WTC11 (cell line): Measurements from ENCODE around the gene ELP2. TPM values are rescaled to one million over a fixed set of nuclear protein-coding genes. Genes with fewer than 3 reads are reported as not detected.

Experiments used
- ATAC-seq: fragments of 200-7000 bp; cut with Tn5 transposase; 2 replicates; pipeline ENCODE4 v1.10.0; 2021; ENCODE audit warnings: mild to moderate bottlenecking, moderate library complexity
- CTCF ChIA-PET: fragments of 300-600 bp; sonication (Branson Sonifier 250); formaldehyde crosslinking; loops from one replicate; lab custom pipeline; 2021; ENCODE audit warnings: antibody characterized with exemption; lab: Charles Lee
- POLR2A ChIA-PET: fragments of 350-600 bp; sonication (Branson Sonifier 250); formaldehyde crosslinking; loops from one replicate; lab custom pipeline; 2021; ENCODE audit warnings: antibody characterized with exemption; lab: Charles Lee
- DNase-seq: peaks from one replicate; pipeline ENCODE4 v3.0.0; 2021; ENCODE audit warnings: low spot score
- H3K27ac Mint-ChIP-seq: 2 replicates; pipeline ENCODE4 v1.8.0; 2021; ENCODE audit warnings: mixed read lengths
- H3K27me3 Mint-ChIP-seq: 2 replicates; pipeline ENCODE4 v1.8.0; 2021; ENCODE audit warnings: low read depth, mild to moderate bottlenecking, moderate library complexity, mixed read lengths
- H3K36me3 Mint-ChIP-seq: 2 replicates; pipeline ENCODE4 v1.8.0; 2021; ENCODE audit warnings: mixed read lengths
- H3K4me1 Mint-ChIP-seq: 2 replicates; pipeline ENCODE4 v1.8.0; 2022; ENCODE audit warnings: mixed read lengths
- H3K4me3 Mint-ChIP-seq: 2 replicates; pipeline ENCODE4 v1.8.0; 2021; ENCODE audit warnings: mild to moderate bottlenecking, moderate library complexity, mixed read lengths
- H3K9me3 Mint-ChIP-seq: 2 replicates; pipeline ENCODE4 v1.8.0; 2021; ENCODE audit warnings: mixed read lengths
- CREM ChIP-seq: sonication (generic); formaldehyde crosslinking; IDR thresholded peaks from 2 replicates; pipeline ENCODE4 v1.8.1; 2022; ENCODE audit warnings: mild to moderate bottlenecking, missing genetic modification reagents, moderate library complexity
- FOXK1 ChIP-seq: sonication (generic); formaldehyde crosslinking; IDR thresholded peaks from 2 replicates; pipeline ENCODE4 v1.8.0; 2022; ENCODE audit warnings: mild to moderate bottlenecking, moderate library complexity, missing genetic modification reagents
- GRHL2 ChIP-seq: fragments of 250-450 bp; sonication (Bioruptor Pico); IDR thresholded peaks from 2 replicates; pipeline ENCODE4 v1.8.0; 2022; ENCODE audit warnings: mild to moderate bottlenecking, moderate library complexity; ENCODE audit not compliant: insufficient replicate concordance, severe bottlenecking
- HMGA2 ChIP-seq: fragments of 250-450 bp; sonication (Bioruptor Pico); IDR thresholded peaks from 2 replicates; pipeline ENCODE4 v1.4.0; 2021; ENCODE audit warnings: mild to moderate bottlenecking, moderate library complexity
- KAT7 ChIP-seq: sonication (generic); formaldehyde crosslinking; IDR thresholded peaks from 2 replicates; pipeline ENCODE4 v1.8.1; 2023; ENCODE audit warnings: missing genetic modification reagents, mild to moderate bottlenecking, borderline replicate concordance
- MXD4 ChIP-seq: fragments of 250-450 bp; sonication (Bioruptor Pico); IDR thresholded peaks from 2 replicates; pipeline ENCODE4 v1.8.0; 2021; ENCODE audit warnings: mild to moderate bottlenecking, moderate library complexity, borderline replicate concordance
- NFYB ChIP-seq: sonication (generic); formaldehyde crosslinking; conservative IDR thresholded peaks from 2 replicates; pipeline ENCODE4 v1.8.0; 2022; ENCODE audit warnings: low read depth, missing genetic modification reagents
- NR2C2 ChIP-seq: sonication (generic); formaldehyde crosslinking; IDR thresholded peaks from 2 replicates; pipeline ENCODE4 v1.8.0; 2022; ENCODE audit warnings: mild to moderate bottlenecking, missing genetic modification reagents
- RELA ChIP-seq: sonication (generic); formaldehyde crosslinking; IDR thresholded peaks from 2 replicates; pipeline ENCODE4 v1.8.1; 2022; ENCODE audit warnings: missing genetic modification reagents, mild to moderate bottlenecking, borderline replicate concordance
- SMAD3 ChIP-seq: sonication (generic); formaldehyde crosslinking; IDR thresholded peaks from 2 replicates; pipeline ENCODE4 v1.8.0; 2022; ENCODE audit warnings: missing genetic modification reagents, mild to moderate bottlenecking, borderline replicate concordance
- SOX15 ChIP-seq: fragments of 250-450 bp; sonication (Bioruptor Pico); IDR thresholded peaks from 2 replicates; pipeline ENCODE4 v1.9.0; 2021; ENCODE audit warnings: mild to moderate bottlenecking
- total RNA-seq: library from RNA; stranded (reverse); gene quantifications from 3 replicates; pipeline ENCODE4 v1.2.3, GENCODE V29; 2021
- TF ChIP-seq, protein P1 (sequence below): sonication (generic); formaldehyde crosslinking; IDR thresholded peaks from 2 replicates; pipeline ENCODE4 v1.8.0; 2023; ENCODE audit warnings: missing genetic modification reagents, mild to moderate bottlenecking, borderline replicate concordance
- TF ChIP-seq, protein P2 (sequence below): fragments of 250-450 bp; sonication (Bioruptor Pico); IDR thresholded peaks from 2 replicates; pipeline ENCODE4 v2.1.2; 2022; ENCODE audit warnings: mild to moderate bottlenecking, moderate library complexity
- TF ChIP-seq, protein P3 (sequence below): sonication (generic); formaldehyde crosslinking; IDR thresholded peaks from 2 replicates; pipeline ENCODE4 v1.8.0; 2022; ENCODE audit warnings: mild to moderate bottlenecking, missing genetic modification reagents
- TF ChIP-seq, protein P4 (sequence below): sonication (generic); formaldehyde crosslinking; IDR thresholded peaks from 2 replicates; pipeline ENCODE4 v1.8.1; 2022; ENCODE audit warnings: mild to moderate bottlenecking, moderate library complexity, missing genetic modification reagents
- TF ChIP-seq, protein P5 (sequence below): sonication (generic); formaldehyde crosslinking; IDR thresholded peaks from 2 replicates; pipeline ENCODE4 v1.8.0; 2022; ENCODE audit warnings: mild to moderate bottlenecking, missing genetic modification reagents
- TF ChIP-seq, protein P6 (sequence below): sonication (generic); formaldehyde crosslinking; IDR thresholded peaks from 2 replicates; pipeline ENCODE4 v1.8.0; 2022; ENCODE audit warnings: mild to moderate bottlenecking, missing genetic modification reagents

ELP2 gene
- total RNA-seq, 1 experiment from 2014 or later: 141 TPM

DNA sequence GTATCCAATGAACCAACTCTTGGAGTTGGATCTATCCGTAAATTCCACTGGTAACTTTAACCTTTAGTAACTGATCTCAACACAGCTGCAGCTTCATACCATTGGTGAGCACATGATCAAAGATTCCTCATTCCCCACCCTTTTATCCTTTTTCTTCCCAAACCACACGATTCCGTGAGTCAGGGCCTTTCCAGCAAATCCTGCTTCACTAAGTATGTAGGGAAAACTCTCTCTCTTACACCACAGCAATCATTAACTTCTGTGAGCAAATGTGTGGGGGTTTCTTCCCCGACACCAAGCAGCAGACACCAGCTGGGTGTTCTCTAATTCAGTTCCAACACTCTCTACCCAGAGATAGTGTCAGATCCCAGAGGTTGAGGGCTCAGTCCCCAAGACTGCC is 23.5 kb downstream of the ELP2 start:
- Mint-ChIP-seq H3K27me3 (no peaks in the 10 kb centered on the region), H3K9me3 (no peaks in the 10 kb centered on the region), H3K27ac (peak overlapping the region; percentile 57; the same call in 1 of the 2 replicates), H3K36me3 (peaks cover 74% of the 10 kb centered on the region), H3K4me3 (no peak overlapping the region), H3K4me1 (no peaks in the 10 kb centered on the region)
- CTCF ChIA-PET: no interaction called here
- DNase-seq (no peak), ATAC-seq (no peak)
- POLR2A ChIA-PET: no interaction called here
- TF ChIP-seq SOX15 (no peak), HMGA2 (CRISPR knock-in tag) (no peak), MXD4 (CRISPR knock-in tag) (no peak), CREM (CRISPR knock-in tag) (no peak), KAT7 (CRISPR knock-in tag) (no peak), NFYB (CRISPR knock-in tag) (no peak), NR2C2 (no peak), GRHL2 (CRISPR knock-in tag) (no peak), SMAD3 (CRISPR knock-in tag) (no peak), FOXK1 (CRISPR knock-in tag) (no peak), RELA (CRISPR knock-in tag) (no peak)
- TF ChIP-seq, protein P1, sequence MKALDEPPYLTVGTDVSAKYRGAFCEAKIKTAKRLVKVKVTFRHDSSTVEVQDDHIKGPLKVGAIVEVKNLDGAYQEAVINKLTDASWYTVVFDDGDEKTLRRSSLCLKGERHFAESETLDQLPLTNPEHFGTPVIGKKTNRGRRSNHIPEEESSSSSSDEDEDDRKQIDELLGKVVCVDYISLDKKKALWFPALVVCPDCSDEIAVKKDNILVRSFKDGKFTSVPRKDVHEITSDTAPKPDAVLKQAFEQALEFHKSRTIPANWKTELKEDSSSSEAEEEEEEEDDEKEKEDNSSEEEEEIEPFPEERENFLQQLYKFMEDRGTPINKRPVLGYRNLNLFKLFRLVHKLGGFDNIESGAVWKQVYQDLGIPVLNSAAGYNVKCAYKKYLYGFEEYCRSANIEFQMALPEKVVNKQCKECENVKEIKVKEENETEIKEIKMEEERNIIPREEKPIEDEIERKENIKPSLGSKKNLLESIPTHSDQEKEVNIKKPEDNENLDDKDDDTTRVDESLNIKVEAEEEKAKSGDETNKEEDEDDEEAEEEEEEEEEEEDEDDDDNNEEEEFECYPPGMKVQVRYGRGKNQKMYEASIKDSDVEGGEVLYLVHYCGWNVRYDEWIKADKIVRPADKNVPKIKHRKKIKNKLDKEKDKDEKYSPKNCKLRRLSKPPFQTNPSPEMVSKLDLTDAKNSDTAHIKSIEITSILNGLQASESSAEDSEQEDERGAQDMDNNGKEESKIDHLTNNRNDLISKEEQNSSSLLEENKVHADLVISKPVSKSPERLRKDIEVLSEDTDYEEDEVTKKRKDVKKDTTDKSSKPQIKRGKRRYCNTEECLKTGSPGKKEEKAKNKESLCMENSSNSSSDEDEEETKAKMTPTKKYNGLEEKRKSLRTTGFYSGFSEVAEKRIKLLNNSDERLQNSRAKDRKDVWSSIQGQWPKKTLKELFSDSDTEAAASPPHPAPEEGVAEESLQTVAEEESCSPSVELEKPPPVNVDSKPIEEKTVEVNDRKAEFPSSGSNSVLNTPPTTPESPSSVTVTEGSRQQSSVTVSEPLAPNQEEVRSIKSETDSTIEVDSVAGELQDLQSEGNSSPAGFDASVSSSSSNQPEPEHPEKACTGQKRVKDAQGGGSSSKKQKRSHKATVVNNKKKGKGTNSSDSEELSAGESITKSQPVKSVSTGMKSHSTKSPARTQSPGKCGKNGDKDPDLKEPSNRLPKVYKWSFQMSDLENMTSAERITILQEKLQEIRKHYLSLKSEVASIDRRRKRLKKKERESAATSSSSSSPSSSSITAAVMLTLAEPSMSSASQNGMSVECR (CRISPR knock-in tag): no peak
- TF ChIP-seq, protein P2, sequence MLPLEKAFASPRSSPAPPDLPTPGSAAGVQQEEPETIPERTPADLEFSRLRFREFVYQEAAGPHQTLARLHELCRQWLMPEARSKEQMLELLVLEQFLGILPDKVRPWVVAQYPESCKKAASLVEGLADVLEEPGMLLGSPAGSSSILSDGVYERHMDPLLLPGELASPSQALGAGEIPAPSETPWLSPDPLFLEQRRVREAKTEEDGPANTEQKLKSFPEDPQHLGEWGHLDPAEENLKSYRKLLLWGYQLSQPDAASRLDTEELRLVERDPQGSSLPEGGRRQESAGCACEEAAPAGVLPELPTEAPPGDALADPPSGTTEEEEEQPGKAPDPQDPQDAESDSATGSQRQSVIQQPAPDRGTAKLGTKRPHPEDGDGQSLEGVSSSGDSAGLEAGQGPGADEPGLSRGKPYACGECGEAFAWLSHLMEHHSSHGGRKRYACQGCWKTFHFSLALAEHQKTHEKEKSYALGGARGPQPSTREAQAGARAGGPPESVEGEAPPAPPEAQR (CRISPR knock-in tag): no peak
- TF ChIP-seq, protein P3, sequence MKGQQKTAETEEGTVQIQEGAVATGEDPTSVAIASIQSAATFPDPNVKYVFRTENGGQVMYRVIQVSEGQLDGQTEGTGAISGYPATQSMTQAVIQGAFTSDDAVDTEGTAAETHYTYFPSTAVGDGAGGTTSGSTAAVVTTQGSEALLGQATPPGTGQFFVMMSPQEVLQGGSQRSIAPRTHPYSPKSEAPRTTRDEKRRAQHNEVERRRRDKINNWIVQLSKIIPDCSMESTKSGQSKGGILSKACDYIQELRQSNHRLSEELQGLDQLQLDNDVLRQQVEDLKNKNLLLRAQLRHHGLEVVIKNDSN (CRISPR knock-in tag): no peak
- TF ChIP-seq, protein P4, sequence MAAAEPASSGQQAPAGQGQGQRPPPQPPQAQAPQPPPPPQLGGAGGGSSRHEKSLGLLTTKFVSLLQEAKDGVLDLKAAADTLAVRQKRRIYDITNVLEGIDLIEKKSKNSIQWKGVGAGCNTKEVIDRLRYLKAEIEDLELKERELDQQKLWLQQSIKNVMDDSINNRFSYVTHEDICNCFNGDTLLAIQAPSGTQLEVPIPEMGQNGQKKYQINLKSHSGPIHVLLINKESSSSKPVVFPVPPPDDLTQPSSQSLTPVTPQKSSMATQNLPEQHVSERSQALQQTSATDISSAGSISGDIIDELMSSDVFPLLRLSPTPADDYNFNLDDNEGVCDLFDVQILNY (CRISPR knock-in tag): no peak
- TF ChIP-seq, protein P5, sequence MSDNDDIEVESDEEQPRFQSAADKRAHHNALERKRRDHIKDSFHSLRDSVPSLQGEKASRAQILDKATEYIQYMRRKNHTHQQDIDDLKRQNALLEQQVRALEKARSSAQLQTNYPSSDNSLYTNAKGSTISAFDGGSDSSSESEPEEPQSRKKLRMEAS (CRISPR knock-in tag): no peak
- TF ChIP-seq, protein P6, sequence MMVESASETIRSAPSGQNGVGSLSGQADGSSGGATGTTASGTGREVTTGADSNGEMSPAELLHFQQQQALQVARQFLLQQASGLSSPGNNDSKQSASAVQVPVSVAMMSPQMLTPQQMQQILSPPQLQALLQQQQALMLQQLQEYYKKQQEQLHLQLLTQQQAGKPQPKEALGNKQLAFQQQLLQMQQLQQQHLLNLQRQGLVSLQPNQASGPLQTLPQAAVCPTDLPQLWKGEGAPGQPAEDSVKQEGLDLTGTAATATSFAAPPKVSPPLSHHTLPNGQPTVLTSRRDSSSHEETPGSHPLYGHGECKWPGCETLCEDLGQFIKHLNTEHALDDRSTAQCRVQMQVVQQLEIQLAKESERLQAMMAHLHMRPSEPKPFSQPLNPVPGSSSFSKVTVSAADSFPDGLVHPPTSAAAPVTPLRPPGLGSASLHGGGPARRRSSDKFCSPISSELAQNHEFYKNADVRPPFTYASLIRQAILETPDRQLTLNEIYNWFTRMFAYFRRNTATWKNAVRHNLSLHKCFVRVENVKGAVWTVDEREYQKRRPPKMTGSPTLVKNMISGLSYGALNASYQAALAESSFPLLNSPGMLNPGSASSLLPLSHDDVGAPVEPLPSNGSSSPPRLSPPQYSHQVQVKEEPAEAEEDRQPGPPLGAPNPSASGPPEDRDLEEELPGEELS (CRISPR knock-in tag): no peak
